ENCODE data around the gene OLFML2A.
A peak's percentile ranks its signal among the peaks of the same experiment; 100 is the strongest.
"Not testable (repeated sequence)": the region's sequence is repeated elsewhere in the genome, so short reads cannot be mapped to it uniquely, and the experiment has no call there.

Gene OLFML2A

DNA sequence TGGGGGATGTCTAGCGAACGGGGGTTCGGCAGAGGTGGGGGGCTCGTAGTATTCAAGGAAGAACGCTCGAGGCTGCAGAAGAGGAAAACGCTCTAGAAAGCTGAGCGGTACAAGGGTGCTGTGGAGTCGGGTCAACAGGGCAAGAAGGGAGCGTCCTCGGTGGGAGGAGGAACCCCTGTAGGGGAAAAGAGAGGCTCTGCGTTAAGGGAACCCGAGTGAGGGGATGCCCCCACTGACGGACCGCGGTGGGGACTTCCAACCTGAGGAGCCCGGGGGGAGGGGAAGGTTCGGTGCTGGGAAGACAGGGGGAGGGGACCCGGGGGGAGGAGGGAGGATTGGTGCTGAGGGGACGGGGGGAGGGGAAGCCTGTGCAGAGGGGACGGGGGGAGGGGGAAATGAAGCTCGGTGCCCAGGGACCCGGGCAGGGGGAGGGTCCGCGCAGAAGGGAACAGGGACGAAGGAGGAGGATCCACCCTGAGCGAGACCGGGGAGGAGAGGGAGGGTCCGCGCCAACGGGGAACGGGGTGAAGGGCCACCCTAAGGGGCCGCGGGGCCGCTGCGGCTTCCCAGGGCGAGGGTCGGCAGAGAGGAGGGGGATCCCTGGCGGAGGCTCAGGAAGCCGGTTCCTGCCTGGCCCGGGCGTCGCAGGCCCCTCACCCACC, 6.4 kb upstream of the OLFML2A start:
- no peak overlapping the region for H3K9ac ChIP-seq
- H3K4me2 ChIP-seq (ENCODE audit: low read length) = peak overlapping the region; percentile 90
- peak overlapping the region; percentile 76 for H3K4me3 ChIP-seq (ENCODE audit: low read depth, low read length)
- no peak overlapping the region for H3K27ac ChIP-seq
- H3K4me1 ChIP-seq = no peaks in the 10 kb centered on the region
- peak overlapping the region; percentile 79 for H2AFZ ChIP-seq
- H3K36me3 ChIP-seq (ENCODE audit: control insufficient read depth, insufficient read depth, low read length) = no peaks in the 10 kb centered on the region
- H3K9me3 ChIP-seq (ENCODE audit: control insufficient read depth, low read length) = no peaks in the 10 kb centered on the region
- H3K79me2 ChIP-seq = no peaks in the 10 kb centered on the region
- TF ChIP-seq, protein P1, sequence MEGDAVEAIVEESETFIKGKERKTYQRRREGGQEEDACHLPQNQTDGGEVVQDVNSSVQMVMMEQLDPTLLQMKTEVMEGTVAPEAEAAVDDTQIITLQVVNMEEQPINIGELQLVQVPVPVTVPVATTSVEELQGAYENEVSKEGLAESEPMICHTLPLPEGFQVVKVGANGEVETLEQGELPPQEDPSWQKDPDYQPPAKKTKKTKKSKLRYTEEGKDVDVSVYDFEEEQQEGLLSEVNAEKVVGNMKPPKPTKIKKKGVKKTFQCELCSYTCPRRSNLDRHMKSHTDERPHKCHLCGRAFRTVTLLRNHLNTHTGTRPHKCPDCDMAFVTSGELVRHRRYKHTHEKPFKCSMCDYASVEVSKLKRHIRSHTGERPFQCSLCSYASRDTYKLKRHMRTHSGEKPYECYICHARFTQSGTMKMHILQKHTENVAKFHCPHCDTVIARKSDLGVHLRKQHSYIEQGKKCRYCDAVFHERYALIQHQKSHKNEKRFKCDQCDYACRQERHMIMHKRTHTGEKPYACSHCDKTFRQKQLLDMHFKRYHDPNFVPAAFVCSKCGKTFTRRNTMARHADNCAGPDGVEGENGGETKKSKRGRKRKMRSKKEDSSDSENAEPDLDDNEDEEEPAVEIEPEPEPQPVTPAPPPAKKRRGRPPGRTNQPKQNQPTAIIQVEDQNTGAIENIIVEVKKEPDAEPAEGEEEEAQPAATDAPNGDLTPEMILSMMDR (IDR thresholded peaks at IDR 0.05) = no peak
- H3K27me3 ChIP-seq (ENCODE audit: control insufficient read depth, insufficient read depth, low read length) = no peaks in the 10 kb centered on the region

DNA sequence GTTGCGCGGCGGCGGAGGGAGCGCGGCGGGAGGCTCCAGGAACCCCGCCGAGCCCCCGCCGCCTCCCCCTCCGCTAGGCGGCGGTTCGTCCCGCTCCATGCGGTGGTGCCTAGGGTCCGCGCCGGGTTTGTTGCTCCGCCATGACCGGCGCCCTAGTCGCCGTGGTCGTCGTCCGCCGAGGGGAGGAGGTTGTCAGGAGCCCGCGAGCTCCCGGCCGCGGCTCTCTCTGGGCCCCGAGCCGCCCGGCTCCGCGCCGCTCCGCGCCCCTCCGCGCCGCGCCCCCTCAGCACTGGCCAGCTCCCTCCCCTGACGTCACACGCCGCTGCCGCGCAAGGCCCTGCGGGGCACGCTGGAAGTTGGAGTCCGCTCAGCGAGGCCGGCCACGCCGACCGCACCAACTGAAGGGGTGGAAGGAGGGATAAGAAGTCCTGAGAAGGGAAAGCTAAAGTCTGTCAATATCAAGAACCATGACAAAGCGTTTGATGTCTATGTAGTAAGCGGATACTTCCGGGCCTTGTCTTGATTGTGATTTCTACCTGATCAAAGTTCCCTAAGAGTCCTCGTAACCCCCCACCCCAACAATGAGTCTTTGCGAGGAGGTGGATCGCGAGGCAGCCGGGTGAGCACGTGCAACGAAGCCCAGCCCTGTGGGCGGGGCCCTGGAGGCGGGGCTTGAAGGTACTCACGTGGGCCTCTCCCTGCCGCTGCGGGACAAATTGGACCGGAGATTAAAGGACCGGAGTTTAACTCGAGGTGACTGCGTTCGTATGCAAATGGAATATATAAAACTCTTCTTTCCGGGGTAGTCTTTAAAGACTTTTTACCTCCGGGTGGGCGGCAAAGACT, 5.7 kb upstream of the OLFML2A start, which contains the start of gene NR6A1:
NR6A1 (minus strand) TSS at position 291 of the 846 bp plus-strand sequence.
- Histone ChIP-seq H3K4me3 (ENCODE audit: low read depth, low read length) (peak within 1 kb of the TSS; percentile 76), H3K27me3 (ENCODE audit: control insufficient read depth, insufficient read depth, low read length) (no peaks in the 10 kb centered on the region), H3K27ac (peak within 1 kb of the TSS; percentile 70), H2AFZ (peak within 1 kb of the TSS; percentile 79), H3K4me2 (ENCODE audit: low read length) (peak within 1 kb of the TSS; percentile 90), H3K9me3 (ENCODE audit: control insufficient read depth, low read length) (no peaks in the 10 kb centered on the region), H3K79me2 (no peaks in the 10 kb centered on the region), H3K4me1 (no peaks in the 10 kb centered on the region), H3K36me3 (ENCODE audit: control insufficient read depth, insufficient read depth, low read length) (no peaks in the 10 kb centered on the region), H3K9ac (no peak within 1 kb of the TSS)
- TF ChIP-seq, protein P1 (IDR thresholded peaks at IDR 0.05) = peak; percentile 20

- Histone ChIP-seq H3K4me2 (ENCODE audit: low read length) (peak overlapping the region; percentile 90), H3K4me1 (no peaks in the 10 kb centered on the region), H3K9ac (no peak overlapping the region), H3K79me2 (no peaks in the 10 kb centered on the region), H3K36me3 (ENCODE audit: control insufficient read depth, insufficient read depth, low read length) (no peaks in the 10 kb centered on the region), H3K9me3 (ENCODE audit: control insufficient read depth, low read length) (no peaks in the 10 kb centered on the region), H3K27ac (peak overlapping the region; percentile 70), H3K4me3 (ENCODE audit: low read depth, low read length) (peak overlapping the region; percentile 76), H3K27me3 (ENCODE audit: control insufficient read depth, insufficient read depth, low read length) (no peaks in the 10 kb centered on the region), H2AFZ (peak overlapping the region; percentile 79)
- TF ChIP-seq, protein P1 (IDR thresholded peaks at IDR 0.05) = peak; percentile 87
These were observed 4.9 kb upstream of the OLFML2A start for GRCh38 chr9:124771867-124772679.

GRCh38 chr9:124772877-124773276, 4.1 kb upstream of the OLFML2A start:
- not testable (repeated sequence) for H3K9ac ChIP-seq; H3K27ac ChIP-seq; H3K36me3 ChIP-seq (ENCODE audit: control insufficient read depth, insufficient read depth, low read length); H3K4me3 ChIP-seq (ENCODE audit: low read depth, low read length); H2AFZ ChIP-seq; H3K4me1 ChIP-seq; H3K79me2 ChIP-seq; H3K4me2 ChIP-seq (ENCODE audit: low read length); H3K27me3 ChIP-seq (ENCODE audit: control insufficient read depth, insufficient read depth, low read length); H3K9me3 ChIP-seq (ENCODE audit: control insufficient read depth, low read length)

All from parathyroid adenoma (tissue), 2 donors.